Activated CD4-positive, alpha-beta T cell treated with anti-CD3 and anti-CD28 coated beads, Interleukin-2, amount 10 ng/mL, durations not matched to agents 24 days and 14 days (primary cell): Measurements from ENCODE around the gene TCL1A. TPM values are rescaled to one million over a fixed set of nuclear protein-coding genes. Genes with fewer than 3 reads are reported as not detected.
"Not testable (repeated sequence)": the region's sequence is repeated elsewhere in the genome, so short reads cannot be mapped to it uniquely, and the experiment has no call there.

Experiments
- DNase-seq: peaks from one replicate; pipeline ENCODE4 v3.0.0; 2022
- H3K27ac Mint-ChIP-seq: one replicate; pipeline ENCODE4 v1.8.0; 2022; ENCODE audit warnings: mild to moderate bottlenecking, mixed read lengths
- H3K27me3 Mint-ChIP-seq: one replicate; pipeline ENCODE4 v1.8.0; 2022; ENCODE audit warnings: mixed read lengths
- H3K36me3 Mint-ChIP-seq: one replicate; pipeline ENCODE4 v1.8.0; 2022; ENCODE audit warnings: low read depth, mild to moderate bottlenecking, mixed read lengths
- H3K4me1 Mint-ChIP-seq: one replicate; pipeline ENCODE4 v1.8.0; 2021; ENCODE audit warnings: mixed read lengths
- H3K4me3 Mint-ChIP-seq: one replicate; pipeline ENCODE4 v1.8.0; 2022; ENCODE audit warnings: mild to moderate bottlenecking, moderate library complexity, mixed read lengths
- H3K9me3 Mint-ChIP-seq: one replicate; pipeline ENCODE4 v1.8.0; 2021; ENCODE audit warnings: mixed read lengths
- intact Hi-C: fragments of 100-400 bp; cut with micrococcal nuclease; formaldehyde crosslinking; loops from one replicate; pipeline ENCODE4 v1.15.1; 2023
- total RNA-seq: library from RNA; stranded (reverse); gene quantifications from 2 replicates; pipeline ENCODE4 v1.2.3, GENCODE V29; 2022

Gene TCL1A, protein sequence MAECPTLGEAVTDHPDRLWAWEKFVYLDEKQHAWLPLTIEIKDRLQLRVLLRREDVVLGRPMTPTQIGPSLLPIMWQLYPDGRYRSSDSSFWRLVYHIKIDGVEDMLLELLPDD
- not detected in 2 replicates for total RNA-seq

DNA sequence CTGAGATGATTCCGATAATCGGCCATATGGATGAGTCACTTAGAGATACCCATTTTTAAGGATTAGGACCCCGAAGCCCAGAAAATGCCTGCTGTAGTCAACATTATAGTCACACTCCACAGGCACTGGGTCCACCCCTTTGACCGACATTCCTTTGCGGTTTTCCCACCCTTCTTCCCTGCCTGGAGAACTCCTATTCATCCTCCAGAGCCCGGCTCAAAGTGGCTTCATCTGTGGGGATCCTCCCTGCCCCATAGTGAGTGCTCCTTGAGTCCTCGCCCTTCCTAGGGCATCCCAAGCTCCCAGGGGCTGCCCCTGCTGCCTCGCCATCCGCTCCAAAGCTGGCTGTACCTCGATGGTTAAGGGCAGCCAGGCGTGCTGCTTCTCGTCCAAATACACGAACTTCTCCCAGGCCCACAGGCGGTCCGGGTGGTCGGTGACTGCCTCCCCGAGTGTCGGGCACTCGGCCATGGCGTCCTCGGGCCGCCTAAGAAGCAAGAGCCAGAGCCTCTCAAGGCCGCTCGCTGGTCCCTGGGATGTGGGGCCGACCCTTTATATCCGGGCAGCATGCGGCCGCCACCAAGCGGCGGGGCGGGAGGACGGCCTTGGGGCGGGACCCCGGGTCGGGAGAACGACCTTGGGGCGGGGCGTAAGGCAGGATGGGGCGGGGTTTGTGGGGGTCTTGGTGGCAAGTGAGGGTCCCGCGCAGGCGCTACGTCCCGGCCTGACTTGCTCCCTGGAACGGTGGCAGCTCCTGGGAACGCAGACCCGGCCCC, at the start of gene TCL1A:
TSS of gene TCL1A (minus strand) at position 530 of the 776 bp plus-strand sequence. CDS start at position 471, 59 bp downstream.
- peaks cover 20% of the 10 kb centered on the region for H3K27me3 Mint-ChIP-seq
- H3K9me3 Mint-ChIP-seq, result no peaks in the 10 kb centered on the region
- intact Hi-C loops, result no loop called here
- no peak within 1 kb of the TSS for H3K4me3 Mint-ChIP-seq
- DNase-seq, result no peak
- no peaks in the 10 kb centered on the region for H3K4me1 Mint-ChIP-seq
- no peak within 1 kb of the TSS for H3K27ac Mint-ChIP-seq
- no peaks in the 10 kb centered on the region for H3K36me3 Mint-ChIP-seq

DNA sequence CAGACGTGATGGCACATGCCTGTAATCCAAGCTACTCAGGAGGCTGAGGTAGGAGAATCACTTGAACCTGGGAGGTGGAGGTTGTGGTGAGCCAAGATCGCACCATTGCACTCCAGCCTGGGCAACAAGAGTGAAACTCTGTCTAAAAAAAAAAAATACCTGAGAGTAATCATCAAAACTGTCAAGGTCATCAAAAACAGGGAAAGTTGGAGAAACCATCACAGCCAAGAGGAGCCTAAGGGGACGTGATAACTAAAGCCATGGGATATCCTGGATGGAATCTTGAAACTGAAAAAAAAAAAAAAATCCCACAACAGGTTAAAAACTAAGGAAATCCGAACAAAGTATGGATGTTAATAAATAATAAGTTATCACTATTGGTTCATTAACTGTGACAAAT, 49.1 kb upstream of the TCL1A start:
- H3K4me1 Mint-ChIP-seq, H3K27ac Mint-ChIP-seq, DNase-seq, H3K4me3 Mint-ChIP-seq, H3K9me3 Mint-ChIP-seq, intact Hi-C loops, H3K36me3 Mint-ChIP-seq, H3K27me3 Mint-ChIP-seq: not testable (repeated sequence)

DNA sequence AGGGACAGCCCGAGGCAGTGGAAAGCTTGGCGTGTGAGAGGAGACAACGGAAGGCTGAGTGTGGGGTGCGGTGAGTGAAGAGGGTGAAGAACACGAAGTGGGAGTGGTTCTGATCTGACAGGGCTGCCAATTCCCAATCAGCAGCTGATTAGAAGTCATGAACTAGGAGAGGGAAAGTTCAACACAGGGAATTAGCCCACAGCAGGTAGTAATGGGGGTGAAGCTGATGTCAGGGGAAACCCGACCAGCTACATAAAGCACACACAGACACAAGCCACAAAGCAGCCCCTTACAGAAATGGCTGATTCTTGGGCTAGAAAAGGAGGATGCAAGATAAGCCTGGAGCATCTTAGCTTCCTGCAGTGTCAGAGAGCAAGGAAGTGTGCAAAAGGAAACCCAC, 47.5 kb upstream of the TCL1A start:
- H3K4me3 Mint-ChIP-seq, result no peak overlapping the region
- H3K27ac Mint-ChIP-seq, result no peak overlapping the region
- H3K4me1 Mint-ChIP-seq, result no peaks in the 10 kb centered on the region
- H3K27me3 Mint-ChIP-seq, result peaks cover 1% of the 10 kb centered on the region
- DNase-seq, result no peak
- intact Hi-C loops, result no loop called here
- no peaks in the 10 kb centered on the region for H3K9me3 Mint-ChIP-seq
- no peaks in the 10 kb centered on the region for H3K36me3 Mint-ChIP-seq

DNA sequence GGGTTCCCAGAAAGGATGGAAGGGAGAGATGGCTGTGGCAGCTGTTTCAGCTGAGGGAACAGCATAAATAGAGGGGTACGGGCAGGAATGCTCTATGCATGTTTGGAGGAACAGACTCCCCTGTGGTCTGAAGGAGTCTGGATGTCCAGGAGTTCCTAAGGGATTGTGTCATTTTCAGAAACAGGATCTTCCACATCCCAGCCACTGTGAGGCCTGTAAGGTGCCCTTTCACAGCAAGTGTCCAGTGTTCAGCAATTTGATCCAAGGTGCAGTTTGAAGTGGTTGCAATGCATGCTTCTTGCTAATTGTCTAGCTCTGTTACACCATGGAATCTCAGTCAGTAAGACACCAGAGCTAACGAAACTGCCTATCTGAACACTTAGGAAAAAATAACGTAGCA, 46.7 kb upstream of the TCL1A start:
- Mint-ChIP-seq H3K27ac (no peak overlapping the region), H3K36me3 (no peaks in the 10 kb centered on the region)
- intact Hi-C loops, result no loop called here

DNA sequence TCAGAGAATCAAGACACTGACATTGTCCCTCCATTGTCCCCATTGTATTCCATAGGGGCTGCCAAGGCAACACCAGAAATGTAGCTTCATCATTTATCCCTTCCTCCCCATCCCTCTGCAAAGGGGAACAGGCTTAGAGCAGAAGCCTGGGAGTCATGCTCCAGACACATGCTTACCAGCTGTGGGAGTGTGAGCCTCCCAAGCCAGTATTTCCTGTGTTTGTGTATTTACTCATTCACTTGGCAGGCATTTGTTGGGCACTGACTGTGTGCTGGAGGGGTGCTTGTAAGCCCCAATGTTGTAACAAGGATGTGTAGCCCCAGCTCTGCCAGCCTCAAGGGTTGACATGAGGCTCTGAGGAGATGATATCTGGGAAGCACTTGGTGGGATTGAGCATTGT, 46.0 kb upstream of the TCL1A start:
- DNase-seq, result no peak
- H3K27ac Mint-ChIP-seq, result no peak overlapping the region
- H3K36me3 Mint-ChIP-seq, result no peaks in the 10 kb centered on the region
- intact Hi-C loops, result no loop called here
- H3K4me1 Mint-ChIP-seq, result no peaks in the 10 kb centered on the region
- peaks cover 1% of the 10 kb centered on the region for H3K27me3 Mint-ChIP-seq
- no peaks in the 10 kb centered on the region for H3K9me3 Mint-ChIP-seq
- H3K4me3 Mint-ChIP-seq, result no peak overlapping the region

More for the DNA sequence above, 46.7 kb upstream of the TCL1A start:
- Mint-ChIP-seq H3K9me3 (no peaks in the 10 kb centered on the region), H3K4me3 (no peak overlapping the region), H3K4me1 (no peaks in the 10 kb centered on the region), H3K27me3 (peaks cover 1% of the 10 kb centered on the region)
- no peak for DNase-seq

DNA sequence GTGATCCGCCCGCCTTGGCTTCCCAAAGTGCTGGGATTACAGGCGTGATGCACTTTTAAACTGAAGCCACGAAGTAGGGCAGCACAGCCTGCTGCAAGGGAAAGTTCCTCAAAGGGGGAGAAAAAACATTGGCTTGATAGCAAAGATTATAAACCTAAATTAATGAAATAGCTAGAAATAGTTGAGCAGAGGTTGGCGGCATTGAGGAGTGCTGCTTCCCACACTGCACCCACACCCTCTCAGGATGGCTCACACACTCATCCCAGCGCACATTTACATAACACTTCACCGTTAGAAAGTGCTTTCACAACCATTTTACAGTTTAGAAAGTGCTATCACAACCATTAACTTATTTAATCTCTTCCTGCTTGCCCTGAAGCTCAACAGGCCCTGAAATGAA, 44.4 kb upstream of the TCL1A start:
- Mint-ChIP-seq H3K27ac (no peak overlapping the region), H3K27me3 (peaks cover 1% of the 10 kb centered on the region), H3K36me3 (no peaks in the 10 kb centered on the region), H3K4me1 (no peaks in the 10 kb centered on the region), H3K9me3 (no peaks in the 10 kb centered on the region), H3K4me3 (no peak overlapping the region)
- DNase-seq, result no peak
- intact Hi-C loops, result no loop called here

DNA sequence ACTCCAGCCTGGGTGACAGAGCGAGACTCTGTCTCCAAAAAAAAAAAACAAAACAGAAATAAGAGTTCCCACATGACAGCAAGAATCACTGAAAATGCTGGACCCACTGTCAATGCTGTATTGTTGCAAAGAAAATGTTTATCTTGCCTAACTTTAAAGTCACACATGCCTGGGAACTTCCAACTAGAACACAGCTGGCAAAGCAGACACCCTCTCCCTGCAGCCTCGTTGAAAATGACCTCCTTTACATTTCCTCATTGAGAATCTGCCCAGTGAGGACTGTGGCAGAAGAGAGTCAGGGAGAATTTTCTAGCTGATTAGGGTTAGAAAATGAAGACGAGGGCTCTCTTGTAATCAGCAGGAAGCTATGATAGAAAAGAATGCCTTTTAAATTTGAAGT, 42.8 kb upstream of the TCL1A start:
- Mint-ChIP-seq H3K4me1 (no peaks in the 10 kb centered on the region), H3K27me3 (peaks cover 1% of the 10 kb centered on the region), H3K36me3 (no peaks in the 10 kb centered on the region), H3K9me3 (no peaks in the 10 kb centered on the region), H3K4me3 (no peak overlapping the region), H3K27ac (no peak overlapping the region)
- intact Hi-C loops, result no loop called here
- no peak for DNase-seq

DNA sequence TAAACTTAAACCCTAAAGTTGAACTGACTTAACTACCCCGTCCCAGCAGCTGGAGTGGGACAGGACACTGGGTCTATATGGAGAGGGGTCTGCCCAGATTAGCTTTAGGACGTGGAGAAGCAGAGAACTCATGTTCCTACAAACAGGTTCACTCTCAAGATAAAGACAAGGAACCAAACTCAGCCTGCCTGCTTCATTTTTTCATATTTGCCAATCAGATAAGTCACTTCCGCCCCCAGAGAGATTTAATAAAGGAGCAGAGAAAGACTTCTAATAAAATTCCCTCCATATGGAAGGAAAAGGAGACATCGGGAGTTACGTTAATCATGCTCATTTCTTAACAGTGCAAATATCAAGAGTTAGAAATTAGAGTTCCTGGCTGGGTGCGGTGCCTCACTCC, 42.2 kb upstream of the TCL1A start:
- no peak overlapping the region for H3K4me3 Mint-ChIP-seq
- H3K4me1 Mint-ChIP-seq, result no peaks in the 10 kb centered on the region
- H3K36me3 Mint-ChIP-seq, result no peaks in the 10 kb centered on the region
- no peak for DNase-seq
- no peak overlapping the region for H3K27ac Mint-ChIP-seq
- no peaks in the 10 kb centered on the region for H3K9me3 Mint-ChIP-seq
- intact Hi-C loops, result no loop called here
- H3K27me3 Mint-ChIP-seq, result no peaks in the 10 kb centered on the region

DNA sequence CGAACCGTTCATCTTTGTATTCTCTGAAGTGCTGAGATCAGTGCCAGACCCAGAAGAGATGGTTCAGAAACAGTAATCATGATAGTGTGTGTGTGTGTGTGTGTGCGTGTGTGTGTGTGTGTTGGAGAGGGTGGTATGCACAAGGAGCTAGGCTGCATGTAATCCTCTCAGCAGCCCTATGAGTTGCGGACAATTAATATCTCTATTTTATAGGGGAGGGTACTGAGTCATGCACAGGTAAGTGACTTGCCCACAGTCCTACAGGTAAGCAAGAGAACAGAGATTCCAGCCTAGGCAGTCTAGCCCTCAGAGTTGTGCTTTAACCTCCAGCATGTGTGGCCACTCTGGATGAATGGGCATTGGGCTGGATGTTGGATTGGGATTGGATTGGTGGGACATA, 27.9 kb upstream of the TCL1A start:
- Mint-ChIP-seq H3K9me3 (peaks cover 5% of the 10 kb centered on the region), H3K27me3 (no peaks in the 10 kb centered on the region)

DNA sequence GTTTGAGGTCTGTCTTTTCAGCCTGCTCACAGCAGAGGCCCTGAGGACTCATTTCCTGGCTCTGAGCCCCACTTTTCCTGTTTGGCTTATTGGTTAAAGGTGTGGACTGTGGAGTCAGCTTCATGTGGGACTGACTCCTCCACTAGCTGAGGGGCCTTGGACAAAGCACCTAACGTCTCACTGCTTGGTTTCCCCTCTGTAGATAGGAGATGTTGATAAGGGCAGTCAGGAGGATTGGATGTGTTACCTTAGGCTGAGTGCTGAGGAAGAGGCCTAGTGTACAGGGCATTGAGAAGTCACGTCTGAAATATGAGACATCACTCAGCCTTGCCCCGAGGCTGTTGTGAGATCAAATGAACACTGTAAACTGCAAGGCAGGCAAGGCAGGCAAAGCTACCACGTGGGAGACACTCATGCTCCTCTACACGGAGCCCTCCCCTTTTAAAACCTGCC, 27.1 kb upstream of the TCL1A start:
- DNase-seq, result no peak
- Mint-ChIP-seq H3K27me3 (no peaks in the 10 kb centered on the region), H3K27ac (no peak overlapping the region), H3K4me3 (no peak overlapping the region), H3K36me3 (no peaks in the 10 kb centered on the region), H3K9me3 (peaks cover 5% of the 10 kb centered on the region), H3K4me1 (peaks cover 4% of the 10 kb centered on the region)
- intact Hi-C loops, result no loop called here

More for the DNA sequence above, 27.9 kb upstream of the TCL1A start:
- H3K27ac Mint-ChIP-seq, result no peak overlapping the region
- H3K4me1 Mint-ChIP-seq, result peaks cover 4% of the 10 kb centered on the region
- no peak for DNase-seq
- no peak overlapping the region for H3K4me3 Mint-ChIP-seq
- intact Hi-C loops, result no loop called here
- H3K36me3 Mint-ChIP-seq, result no peaks in the 10 kb centered on the region

DNA sequence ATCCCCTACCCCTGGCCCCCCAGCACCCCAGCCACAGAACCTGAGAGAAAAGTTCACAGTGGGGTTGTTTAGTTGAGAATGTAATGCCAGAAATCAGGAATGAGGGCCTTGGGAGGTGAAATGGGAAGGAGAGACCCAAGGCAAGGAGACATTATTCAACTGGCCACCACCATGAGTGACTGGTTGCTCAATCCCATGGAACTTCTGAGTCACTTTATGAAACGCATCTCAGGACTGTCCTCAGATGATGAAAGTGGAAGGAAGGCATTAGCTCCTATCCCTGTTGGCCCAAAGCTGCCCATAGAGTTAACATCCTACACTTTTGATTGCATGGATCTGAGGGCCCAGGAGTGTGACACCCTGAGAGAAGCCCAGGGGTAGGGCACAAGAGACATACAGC, 25.4 kb upstream of the TCL1A start:
- Mint-ChIP-seq H3K27me3 (no peaks in the 10 kb centered on the region), H3K36me3 (no peaks in the 10 kb centered on the region)

DNA sequence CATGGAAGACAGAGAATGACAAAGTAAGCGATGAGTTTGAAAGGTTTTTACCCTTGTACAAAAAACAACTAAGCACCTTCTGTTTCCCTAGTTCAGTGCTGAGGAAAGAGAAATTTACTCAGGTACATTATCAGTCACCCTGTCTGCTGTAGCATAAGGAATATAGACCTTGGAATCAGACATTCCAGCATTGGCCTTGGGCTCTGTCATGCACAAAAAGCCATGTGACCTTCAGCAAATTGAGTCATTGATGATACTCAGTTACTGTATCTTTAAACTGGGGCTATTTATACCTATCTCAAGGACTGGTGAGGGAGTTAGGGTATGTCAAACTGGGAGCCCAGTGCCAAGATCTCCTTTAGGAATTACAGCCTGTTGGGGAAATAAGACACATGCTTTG, 19.3 kb upstream of the TCL1A start:
- intact Hi-C loops, result no loop called here
- Mint-ChIP-seq H3K4me1 (no peaks in the 10 kb centered on the region), H3K9me3 (no peaks in the 10 kb centered on the region), H3K36me3 (no peaks in the 10 kb centered on the region), H3K4me3 (no peak overlapping the region), H3K27me3 (peaks cover 7% of the 10 kb centered on the region), H3K27ac (no peak overlapping the region)
- DNase-seq, result no peak

More for the DNA sequence above, 25.4 kb upstream of the TCL1A start:
- H3K4me3 Mint-ChIP-seq, result no peak overlapping the region
- H3K27ac Mint-ChIP-seq, result no peak overlapping the region
- no peak for DNase-seq
- intact Hi-C loops, result no loop called here
- H3K4me1 Mint-ChIP-seq, result peaks cover 4% of the 10 kb centered on the region
- H3K9me3 Mint-ChIP-seq, result peaks cover 5% of the 10 kb centered on the region

DNA sequence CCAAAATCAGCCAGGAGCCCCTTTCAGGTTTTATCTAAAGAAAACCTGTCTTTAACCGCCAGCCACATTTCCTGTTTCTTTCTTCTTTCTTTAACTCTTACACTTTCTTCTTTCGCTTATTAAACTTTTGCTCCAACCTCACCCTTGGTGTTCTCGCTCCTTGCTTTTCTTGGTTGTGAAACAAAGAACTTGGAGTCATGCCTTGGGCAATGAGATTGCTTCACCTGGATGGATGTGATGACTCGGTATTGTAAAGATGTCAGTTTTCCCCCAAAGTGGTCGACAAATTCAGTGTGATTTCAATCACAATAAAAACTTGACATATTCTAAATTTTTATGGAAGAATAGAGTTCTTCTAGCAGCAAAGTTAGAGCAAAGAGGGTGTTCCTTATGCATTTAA, 16.2 kb upstream of the TCL1A start:
- H3K27ac Mint-ChIP-seq, result no peak overlapping the region
- H3K36me3 Mint-ChIP-seq, result no peaks in the 10 kb centered on the region
- no peaks in the 10 kb centered on the region for H3K9me3 Mint-ChIP-seq
- intact Hi-C loops, result no loop called here
- no peak for DNase-seq
- no peak overlapping the region for H3K4me3 Mint-ChIP-seq
- no peaks in the 10 kb centered on the region for H3K4me1 Mint-ChIP-seq
- peaks cover 9% of the 10 kb centered on the region for H3K27me3 Mint-ChIP-seq

DNA sequence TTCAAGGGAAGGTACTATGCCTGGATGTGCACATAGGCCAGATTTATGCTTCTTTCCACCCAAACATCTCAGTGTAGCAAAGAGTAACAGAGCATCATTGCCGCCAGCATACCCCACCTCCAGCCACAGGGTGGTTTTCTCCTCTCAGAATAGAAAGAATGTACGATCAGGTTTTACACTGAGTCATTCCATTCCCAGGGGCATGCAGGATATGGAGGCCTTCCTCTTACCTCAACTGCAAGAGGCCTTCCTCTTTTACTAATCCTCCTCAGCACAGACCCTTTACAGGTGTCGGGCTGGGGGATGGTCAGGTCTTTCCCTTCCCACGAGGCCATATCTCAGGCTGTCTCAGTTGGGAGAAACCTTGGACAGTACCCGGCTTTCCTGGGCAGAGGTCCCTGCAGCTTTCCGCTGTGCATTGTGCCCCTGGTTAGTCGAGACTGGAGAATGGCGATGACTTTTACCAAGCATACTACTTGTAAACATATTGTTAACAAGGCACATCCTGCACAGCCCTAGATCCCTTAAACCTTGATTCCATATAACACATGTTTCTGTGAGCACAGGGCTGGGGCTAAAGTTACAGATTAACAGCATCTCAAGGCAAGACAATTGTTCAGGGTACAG, 15.6 kb upstream of the TCL1A start:
- H3K36me3 Mint-ChIP-seq, H3K27me3 Mint-ChIP-seq, H3K4me1 Mint-ChIP-seq, H3K9me3 Mint-ChIP-seq, H3K4me3 Mint-ChIP-seq, DNase-seq, intact Hi-C loops, H3K27ac Mint-ChIP-seq: not testable (repeated sequence)
